NCI-H460 (cell line): Measurements from ENCODE around the gene CBX5. TPM values are rescaled to one million over a fixed set of nuclear protein-coding genes. Genes with fewer than 3 reads are reported as not detected.

Experiments
- small RNA-seq, 2 experiments: library from RNA; depleted of rRNA; stranded (forward); fragments of <200 nt; gene quantifications; one replicate each; pipeline ENCODE3, GENCODE V24; 2014
- total RNA-seq: library from RNA; depleted of rRNA; stranded (reverse); fragments of >200 nt; shearing (Covaris generic); gene quantifications from 2 replicates; pipeline ENCODE4 v1.2.3, GENCODE V29; 2014; rRNA removed

Gene CBX5
- total RNA-seq, 1 experiment from 2014 or later = 48.5 TPM

Small RNA genes within 50 kb of the gene (small RNA-seq; reads per million reads assigned to genes)
- gene RN7SL390P (0 reads per million in 2 experiments), gene RNU6-950P (0 reads per million in 2 experiments)

Other genes starting within 250 kb of the CBX5 start
- 0.07 and 0.20 TPM in 2 replicates for gene HOXC5, start 247.1 kb downstream of the CBX5 start, total RNA-seq
- 0.12 TPM in 1 of 2 replicates, not detected in the other for gene HOXC4, start 226.3 kb downstream of the CBX5 start, total RNA-seq
- 44.2 and 49.8 TPM in 2 replicates for gene SMUG1, start 91.1 kb downstream of the CBX5 start, total RNA-seq
- gene HNRNPA1, start 604 bp upstream of the CBX5 start, total RNA-seq = 612 and 670 TPM in 2 replicates
- gene NFE2, start 20.9 kb upstream of the CBX5 start, total RNA-seq = 0.69 and 0.72 TPM in 2 replicates
- gene COPZ1, start 45.0 kb upstream of the CBX5 start, total RNA-seq = 293 and 294 TPM in 2 replicates
- gene GPR84, start 84.4 kb upstream of the CBX5 start, total RNA-seq = not detected in 2 replicates
- 5.3 and 5.5 TPM in 2 replicates for gene ZNF385A, start 104.6 kb upstream of the CBX5 start, total RNA-seq
- 31.2 and 36.1 TPM in 2 replicates for gene ITGA5, start 139.1 kb upstream of the CBX5 start, total RNA-seq
- not detected in 2 replicates for gene GTSF1, start 193.5 kb upstream of the CBX5 start, total RNA-seq
- not detected in 2 replicates for gene NCKAP1L, start 217.6 kb upstream of the CBX5 start, total RNA-seq